ENCODE results near the gene BANK1. TPM values are rescaled to one million over a fixed set of nuclear protein-coding genes. Genes with fewer than 3 reads are reported as not detected.

BANK1 gene
- total RNA-seq, 1 experiment from 2014 or later, result 1.1 TPM

DNA sequence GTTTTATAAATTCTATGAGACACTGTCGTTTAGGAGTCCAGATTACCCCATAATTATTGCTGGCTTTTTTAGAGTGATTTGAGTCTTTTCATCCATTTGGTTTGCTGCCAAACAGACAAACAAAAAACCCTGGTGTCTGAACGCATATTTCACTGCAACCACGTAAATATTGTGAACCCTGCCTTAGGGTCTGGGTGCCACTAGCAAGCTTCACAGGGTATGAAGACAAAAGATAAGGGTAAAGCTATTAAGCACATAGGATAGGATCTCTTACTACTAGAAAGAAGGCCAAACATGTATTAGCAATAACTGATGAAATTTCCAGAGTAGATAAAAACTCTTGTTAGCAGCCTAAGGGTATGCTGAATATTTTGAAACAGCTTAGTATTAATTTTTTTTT lies 143.3 kb downstream of the BANK1 start:
- peaks cover 2 to 9% of the 10 kb centered on the region in 2 experiments; a peak in 3 of 4 replicates for H3K4me1 Mint-ChIP-seq
- Histone ChIP-seq H2BK15ac (ENCODE audit: low read depth, low read length) (no peak overlapping the region), H2BK120ac (ENCODE audit: low read depth, low read length, poor library complexity, severe bottlenecking) (no peak overlapping the region), H4K20me1 (ENCODE audit: control insufficient read depth, insufficient read depth, insufficient read length) (no peaks in the 10 kb centered on the region), H2BK5ac (ENCODE audit: insufficient read length, low read length) (no peak overlapping the region), H2BK12ac (ENCODE audit: insufficient read length, low read depth, low read length) (no peak overlapping the region), H2AK5ac (ENCODE audit: insufficient read length, low read length) (no peak overlapping the region), H3K56ac (ENCODE audit: insufficient read length, low read depth, low read length) (no peak overlapping the region), H4K91ac (ENCODE audit: insufficient read length, low read depth, low read length) (no peak overlapping the region), H3K14ac (ENCODE audit: insufficient read depth, low read length) (no peak overlapping the region), H3K9me3 (ENCODE audit: control insufficient read depth, low read depth, low read length) (no peaks in the 10 kb centered on the region), H3K23me2 (ENCODE audit: insufficient read length, low read depth, low read length, poor library complexity, severe bottlenecking) (no peaks in the 10 kb centered on the region), H3K9ac (ENCODE audit: extremely low read depth, insufficient read length, low read length) (no peak overlapping the region), H3K79me1 (ENCODE audit: insufficient read depth, low read depth, low read length, poor library complexity, severe bottlenecking) (no peaks in the 10 kb centered on the region), H3K23ac (ENCODE audit: insufficient read length, low read depth, low read length) (no peak overlapping the region), H3K27me3 (ENCODE audit: insufficient read depth, low read length) (no peaks in the 10 kb centered on the region), H4K8ac (replicated peaks; ENCODE audit: insufficient read length, low read depth, low read length) (no peak overlapping the region), H2AFZ (ENCODE audit: low read length) (no peak overlapping the region), H2BK20ac (ENCODE audit: low read depth, low read length, poor library complexity, severe bottlenecking) (no peak overlapping the region), H3K4ac (ENCODE audit: low read depth, low read length) (no peak overlapping the region), H3K79me2 (ENCODE audit: insufficient read depth, low read length) (no peaks in the 10 kb centered on the region), H4K5ac (ENCODE audit: insufficient read length, low read depth, low read length) (no peak overlapping the region), H3K4me2 (ENCODE audit: insufficient read depth, insufficient read length, low read length) (no peak overlapping the region), H3T11ph (ENCODE audit: low read length) (no peak overlapping the region), H3K4me1 (ENCODE audit: insufficient read depth, low read length) (no peaks in the 10 kb centered on the region), H3K18ac (ENCODE audit: insufficient read length, low read depth, low read length) (no peak overlapping the region), H3K27ac (ENCODE audit: insufficient read length, low read depth, low read length) (no peak overlapping the region)
- H3K27ac Mint-ChIP-seq, result no peak overlapping the region
- H3K36me3 Mint-ChIP-seq (ENCODE audit: insufficient read depth in 1 of 3, low read depth in 3 of 3), result peaks cover 0 to 4% (median 2%) of the 10 kb centered on the region in 3 experiments; a peak in 1 of 7 replicates
- no peak for DNase-seq
- H3K4me3 Mint-ChIP-seq, result no peak overlapping the region
- H3K27me3 Mint-ChIP-seq (ENCODE audit: low read depth), result no peaks in the 10 kb centered on the region
- no CpG with 5 or more reads among the region's 3 CpGs for WGBS (ENCODE audit: extremely low coverage, insufficient read length, low lambda C conversion rate)
- TF ChIP-seq CTCF (conservative IDR thresholded peaks at IDR 0.05), result no peak
- H3K9me3 Mint-ChIP-seq, result peaks cover 0 to 7% of the 10 kb centered on the region in 2 experiments; a peak in 3 of 5 replicates

Data from H9 (cell line).